GM21447 (cell line): ENCODE data around the gene PDX1.

ENCODE experiments used
- ATAC-seq: cut with Tn5 transposase; IDR thresholded peaks from one replicate; pipeline ENCODE4 v1.9.1; 2021; ENCODE audit not compliant: unreplicated experiment

The PDX1 gene

DNA sequence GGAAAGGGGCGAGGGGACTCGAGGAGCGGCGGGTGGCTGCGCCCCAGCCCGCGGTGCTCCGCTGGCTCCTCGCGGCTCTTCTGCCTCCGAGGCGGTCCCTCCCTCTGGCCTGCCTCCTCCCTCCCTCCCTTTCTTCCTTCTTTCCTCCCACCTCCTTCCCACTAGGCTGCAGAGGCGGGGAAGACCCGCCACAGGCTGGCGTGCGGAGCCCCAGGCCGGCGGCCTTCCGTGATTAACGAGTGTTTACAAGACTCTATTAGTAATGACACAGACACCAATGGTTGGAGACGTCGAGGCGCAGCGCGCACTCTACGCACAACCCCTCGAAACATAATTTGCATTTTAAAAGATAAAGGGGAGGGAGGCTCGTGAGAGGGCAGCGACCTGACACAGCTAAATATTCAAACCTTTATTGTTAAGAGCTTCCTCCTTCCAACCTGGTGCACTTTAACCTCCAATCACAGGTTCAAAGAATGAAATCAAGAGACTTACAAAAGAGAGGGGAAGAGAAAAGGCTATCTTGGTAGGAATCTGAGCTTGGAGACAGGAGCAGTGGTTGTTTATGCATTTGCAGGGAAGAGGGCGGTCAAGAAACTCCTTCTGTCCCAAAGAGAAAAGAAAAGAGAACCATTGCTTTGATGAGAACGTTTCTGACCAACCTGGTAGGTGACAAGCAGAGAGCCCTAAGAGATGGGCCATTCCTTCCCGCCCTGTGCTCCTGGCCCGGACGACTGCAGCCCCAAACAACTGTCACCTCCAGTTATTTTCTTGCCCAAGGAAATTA, 49.5 kb downstream of the PDX1 start, which contains the start of gene CDX2:
Gene CDX2, minus strand, starts transcription at position 234 of the 784 bp plus-strand sequence. CDS start 309 bp downstream, outside the sequence.
- no peak for ATAC-seq

DNA sequence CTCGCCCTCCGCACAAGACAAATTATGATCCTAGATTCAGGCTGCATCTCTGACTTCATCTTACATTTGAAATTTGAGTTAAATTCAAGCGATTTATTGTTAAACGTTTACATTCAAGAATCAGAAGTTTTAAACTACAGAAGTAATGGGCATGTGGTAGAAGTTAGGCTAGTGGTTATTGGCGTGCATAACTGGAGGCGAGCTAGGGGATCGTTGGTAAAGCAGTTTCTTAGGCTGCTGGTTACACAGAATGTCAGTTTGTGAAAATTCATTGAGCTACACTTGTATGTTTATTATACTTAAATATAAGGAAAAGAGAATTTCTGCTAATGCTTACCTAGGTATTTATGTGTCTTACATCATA, 50.0 kb downstream of the PDX1 start:
- no peak for ATAC-seq

DNA sequence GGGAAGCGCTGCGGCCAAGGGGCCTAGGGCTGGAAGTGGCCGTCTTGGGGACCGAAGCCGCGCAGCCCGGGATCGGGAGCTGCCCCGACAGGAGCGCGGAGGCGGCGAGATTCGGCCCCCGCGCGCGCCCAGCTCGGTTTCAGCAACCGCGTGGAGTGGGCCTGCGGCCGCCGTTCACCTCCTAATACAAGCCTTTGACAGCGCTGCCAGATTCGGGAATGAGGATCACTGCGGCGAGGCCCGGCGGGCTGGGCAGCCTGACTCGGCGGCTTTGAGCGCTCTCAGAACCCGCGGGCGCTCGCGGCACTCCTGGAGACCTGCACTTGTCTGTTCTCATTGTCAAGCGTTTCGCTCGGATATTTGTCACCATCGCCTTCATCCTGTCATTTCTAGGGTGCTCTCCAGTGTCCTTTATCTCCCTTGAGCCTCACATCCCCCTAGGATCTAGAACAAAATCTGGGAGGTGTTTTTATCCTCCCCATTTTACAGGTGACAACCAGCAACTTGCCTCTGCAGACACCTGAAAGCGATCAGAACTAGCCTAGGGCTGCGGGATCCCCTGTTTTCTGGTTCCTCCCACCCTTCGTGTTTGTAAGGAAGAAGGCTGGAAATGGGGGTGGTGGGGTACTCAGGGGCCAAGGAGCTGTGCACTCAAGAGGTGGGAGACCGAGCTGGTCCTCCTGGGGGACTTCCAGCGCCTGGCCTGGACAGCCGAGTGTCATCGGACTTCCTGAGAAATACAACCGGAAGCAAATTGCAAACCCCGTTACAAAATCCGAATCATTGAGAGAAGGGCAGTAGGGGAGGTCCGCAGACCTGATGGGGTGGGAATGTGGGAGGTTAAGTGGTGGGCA, 50.8 kb downstream of the PDX1 start:
- ATAC-seq: no peak

DNA sequence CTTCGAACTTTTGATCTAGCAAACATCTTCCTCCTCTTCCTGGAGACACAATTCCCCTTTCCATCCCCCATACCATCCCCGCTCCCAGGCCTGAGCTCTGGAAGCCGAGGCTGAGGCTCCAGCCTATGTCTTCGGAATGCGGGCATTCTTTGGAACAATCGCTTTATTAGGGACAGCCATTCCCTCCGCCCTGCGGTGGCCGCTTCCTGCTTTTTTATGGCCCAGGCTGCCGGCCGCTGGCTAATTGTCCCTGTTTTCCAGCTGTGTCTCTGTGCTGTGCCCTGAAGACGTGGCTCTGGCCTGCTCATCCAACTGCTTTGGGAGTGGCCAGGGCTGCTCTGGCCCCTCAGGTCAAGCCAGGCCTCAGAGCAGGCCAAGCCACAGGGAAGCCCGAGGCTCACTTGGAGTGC, 51.4 kb downstream of the PDX1 start:
- ATAC-seq: no peak

DNA sequence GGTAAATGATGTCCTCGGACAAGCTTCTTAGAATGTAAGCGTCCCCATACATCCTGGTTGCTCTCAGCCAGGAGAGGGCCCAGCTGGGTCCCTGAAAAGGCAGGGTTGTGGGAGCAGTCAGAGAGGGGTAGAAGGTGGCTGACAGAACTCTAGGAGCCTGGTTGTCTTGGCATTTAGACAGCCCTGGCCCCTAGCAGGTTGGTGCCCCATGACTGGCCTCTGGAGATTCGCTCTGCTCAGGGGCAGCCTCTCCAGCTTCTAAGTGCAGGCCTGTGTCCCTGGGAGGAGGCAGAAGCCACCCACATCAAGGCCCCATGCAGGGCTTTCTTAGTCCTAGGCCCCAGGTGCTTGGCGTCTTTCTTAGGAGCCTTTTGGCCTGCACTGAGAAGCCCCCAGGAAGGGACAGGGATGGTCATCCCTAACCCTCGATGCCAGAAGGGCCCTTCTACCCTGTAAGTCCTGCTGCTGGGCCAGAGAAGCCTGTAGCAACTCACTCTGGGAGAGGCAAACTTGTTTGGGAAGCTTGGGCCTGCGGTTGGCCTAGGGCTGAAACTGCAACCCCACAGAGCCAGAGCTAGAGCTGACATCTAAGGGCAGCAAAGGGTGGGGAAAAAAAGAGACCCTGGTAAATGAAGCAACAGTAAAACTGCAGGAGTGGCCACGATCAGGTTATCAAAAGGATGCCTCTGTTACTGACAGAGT, 52.1 kb downstream of the PDX1 start:
- no peak for ATAC-seq

DNA sequence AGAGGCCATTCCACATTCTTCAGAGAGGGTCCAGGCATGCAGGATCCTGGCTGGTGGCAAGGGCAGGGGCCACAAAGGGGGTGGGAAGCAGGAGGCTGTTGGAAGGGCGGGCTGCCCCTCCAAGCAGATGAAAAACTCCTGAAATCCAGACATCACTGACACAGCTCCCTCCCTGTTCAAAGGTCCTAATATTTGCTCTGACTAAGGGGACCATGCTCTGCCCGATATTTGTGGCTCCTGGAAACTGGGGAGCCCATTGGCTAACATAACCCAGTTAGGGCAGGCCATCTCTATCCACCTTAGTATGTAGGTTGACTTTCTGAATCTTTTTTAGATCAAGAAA, 52.6 kb downstream of the PDX1 start:
- ATAC-seq: no peak

DNA sequence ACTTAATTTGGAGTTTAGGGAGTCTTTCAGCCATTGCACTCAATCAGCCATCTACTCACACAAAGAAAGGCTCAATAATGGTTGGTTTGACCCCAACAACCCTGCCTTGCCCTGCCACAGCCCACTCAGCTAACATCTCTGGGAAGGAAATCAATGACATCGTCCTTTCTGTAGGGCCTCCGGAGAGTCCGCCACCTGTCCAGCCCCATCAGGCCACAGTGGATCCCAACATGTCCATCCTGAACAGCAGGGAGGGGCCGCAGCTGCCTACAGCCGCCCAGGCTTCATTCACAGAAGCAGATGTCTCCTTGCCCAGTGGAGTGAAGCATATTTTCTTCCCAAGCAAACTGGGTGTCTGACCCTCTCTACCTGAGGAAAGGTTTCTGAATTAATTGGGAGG, 53.5 kb downstream of the PDX1 start:
- no peak for ATAC-seq

DNA sequence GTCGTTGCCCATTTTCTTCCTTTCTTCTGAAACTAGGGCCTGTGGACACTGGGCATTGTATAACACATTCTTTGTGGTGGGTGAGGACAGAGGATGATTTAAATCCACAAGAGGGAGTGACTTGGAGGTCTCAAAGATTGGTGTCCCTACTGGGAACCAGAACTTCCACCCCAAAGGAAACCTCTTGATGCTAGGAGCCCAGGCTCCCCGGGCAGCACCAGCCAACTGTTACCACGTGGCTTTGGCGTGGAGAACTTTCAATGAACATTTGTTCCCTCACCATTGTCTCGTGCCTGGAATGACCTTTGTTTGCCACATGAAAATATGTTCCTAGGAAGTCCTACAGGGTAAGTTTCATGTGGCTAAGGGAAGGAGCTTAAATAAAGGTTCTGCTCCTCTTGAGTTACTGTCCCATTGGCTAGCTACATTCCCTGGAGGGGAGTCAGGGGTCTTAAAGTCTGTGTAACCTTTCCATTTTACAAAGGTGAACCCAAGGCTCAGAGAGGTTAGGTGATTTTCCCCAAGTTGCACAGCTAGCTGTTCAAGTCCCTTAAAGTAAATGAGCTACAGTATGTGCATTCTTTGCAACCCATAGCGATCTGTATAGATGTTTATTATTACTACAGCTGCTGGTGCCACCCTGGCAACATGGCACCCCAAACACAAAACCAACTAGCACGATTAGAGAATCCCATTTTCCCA, 54.3 kb downstream of the PDX1 start:
- ATAC-seq: no peak
